HEK293T (cell line): ENCODE measurements around the gene VRK3.

Experiments
- BHLHE40 ChIP-seq: fragments of 450-650 bp; IDR thresholded peaks from 2 replicates; pipeline ENCODE4 v1.6.1; 2016; ENCODE audit warnings: mild to moderate bottlenecking, moderate library complexity, borderline replicate concordance
- CTBP1 ChIP-seq: fragments of 450-650 bp; IDR thresholded peaks from 2 replicates; pipeline ENCODE4 v1.6.1; 2016; ENCODE audit warnings: borderline replicate concordance
- FOXA1 ChIP-seq: fragments of 450-650 bp; IDR thresholded peaks from 2 replicates; pipeline ENCODE4 v1.6.1; 2016; ENCODE audit warnings: mild to moderate bottlenecking
- FOXK2 ChIP-seq: fragments of 450-650 bp; IDR thresholded peaks from 2 replicates; pipeline ENCODE4 v1.6.1; 2016; ENCODE audit warnings: mild to moderate bottlenecking
- FOXM1 ChIP-seq: fragments of 450-650 bp; IDR thresholded peaks from 2 replicates; pipeline ENCODE4 v1.6.1; 2017; ENCODE audit warnings: mild to moderate bottlenecking, borderline replicate concordance
- PKNOX1 ChIP-seq: fragments of 450-650 bp; IDR thresholded peaks from 2 replicates; pipeline ENCODE4 v1.6.1; 2016
- SP1 ChIP-seq: fragments of 450-650 bp; IDR thresholded peaks from 2 replicates; pipeline ENCODE4 v1.6.1; 2017
- SUZ12 ChIP-seq: fragments of 450-650 bp; IDR thresholded peaks from 2 replicates; pipeline ENCODE4 v1.6.1; 2016; ENCODE audit warnings: mild to moderate bottlenecking
- TARDBP ChIP-seq: fragments of 450-650 bp; IDR thresholded peaks from 2 replicates; pipeline ENCODE4 v1.6.1; 2016
- ZNF384 ChIP-seq: fragments of 450-650 bp; IDR thresholded peaks from 2 replicates; pipeline ENCODE4 v1.6.1; 2016

- no peak for TF ChIP-seq FOXM1
- no peak for TF ChIP-seq FOXK2
- no peak for TF ChIP-seq CTBP1
- TF ChIP-seq SUZ12, result no peak
- TF ChIP-seq SP1, result no peak
- TF ChIP-seq PKNOX1, result no peak
- TF ChIP-seq TARDBP, result no peak
- TF ChIP-seq ZNF384, result no peak
- no peak for TF ChIP-seq FOXA1
- no peak for TF ChIP-seq BHLHE40
These were observed 84.7 kb downstream of the VRK3 start for GRCh38 chr19:49940482-49940791.
